ENCODE measurements around the gene TMEM114.

- TF ChIP-seq, protein P1, sequence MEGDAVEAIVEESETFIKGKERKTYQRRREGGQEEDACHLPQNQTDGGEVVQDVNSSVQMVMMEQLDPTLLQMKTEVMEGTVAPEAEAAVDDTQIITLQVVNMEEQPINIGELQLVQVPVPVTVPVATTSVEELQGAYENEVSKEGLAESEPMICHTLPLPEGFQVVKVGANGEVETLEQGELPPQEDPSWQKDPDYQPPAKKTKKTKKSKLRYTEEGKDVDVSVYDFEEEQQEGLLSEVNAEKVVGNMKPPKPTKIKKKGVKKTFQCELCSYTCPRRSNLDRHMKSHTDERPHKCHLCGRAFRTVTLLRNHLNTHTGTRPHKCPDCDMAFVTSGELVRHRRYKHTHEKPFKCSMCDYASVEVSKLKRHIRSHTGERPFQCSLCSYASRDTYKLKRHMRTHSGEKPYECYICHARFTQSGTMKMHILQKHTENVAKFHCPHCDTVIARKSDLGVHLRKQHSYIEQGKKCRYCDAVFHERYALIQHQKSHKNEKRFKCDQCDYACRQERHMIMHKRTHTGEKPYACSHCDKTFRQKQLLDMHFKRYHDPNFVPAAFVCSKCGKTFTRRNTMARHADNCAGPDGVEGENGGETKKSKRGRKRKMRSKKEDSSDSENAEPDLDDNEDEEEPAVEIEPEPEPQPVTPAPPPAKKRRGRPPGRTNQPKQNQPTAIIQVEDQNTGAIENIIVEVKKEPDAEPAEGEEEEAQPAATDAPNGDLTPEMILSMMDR (conservative IDR thresholded peaks at IDR 0.05) = no peak
- TF ChIP-seq ZFX (IDR thresholded peaks at IDR 0.05) = no peak
These were observed 37.7 kb downstream of the TMEM114 start for GRCh38 chr16:8552487-8553221.
